MM.1S (cell line): Measurements from ENCODE around the gene ST3GAL3.

Experiments used
- CTCF ChIP-seq: fragments of 300-600 bp; sonication (generic); IDR thresholded peaks from 2 replicates; pipeline ENCODE4 v1.5.1; 2016; ENCODE audit warnings: antibody characterized with exemption, low read length, mixed read lengths
- EZH2 ChIP-seq: fragments of 300-600 bp; sonication (generic); optimal IDR thresholded peaks from 2 replicates; pipeline ENCODE3; 2017; ENCODE audit warnings: low read depth, mild to moderate bottlenecking, antibody characterized with exemption, low read length, mixed read lengths

GRCh38 chr1:43666608-43667007 lies 40.7 kb upstream of the ST3GAL3 start:
- no peak for TF ChIP-seq CTCF
- TF ChIP-seq EZH2 = no peak
